ENCODE data around the gene TNS1. TPM values are rescaled to one million over a fixed set of nuclear protein-coding genes. Genes with fewer than 3 reads are reported as not detected.

Gene TNS1
- total and polyA plus RNA-seq, 10 of the 15 experiments (the other 5 are each of a cell fraction or from before 2014, with no cell fraction given), result 0.05 to 0.44 TPM; not detected in 8

DNA sequence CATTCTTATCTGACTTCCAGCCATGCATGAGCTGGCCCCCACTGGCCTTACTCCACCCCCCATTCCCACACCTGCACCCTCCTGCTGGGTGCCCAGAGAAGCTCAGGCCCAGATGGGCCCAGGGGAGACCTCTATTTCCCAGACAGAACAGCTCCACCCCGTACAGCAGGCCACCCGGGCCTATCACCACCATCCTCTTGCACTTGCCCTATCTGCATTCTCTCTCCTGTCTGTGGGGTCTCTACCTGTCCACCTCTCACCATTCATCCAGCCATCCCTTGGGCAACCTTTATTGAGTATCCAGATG is 25.3 kb upstream of the TNS1 start:
- ChIA-PET CTCF (interaction anchor here (1.3 kb wide), 1 partner anchor 34 kb away, joined by 3 read pairs; no protein-coding TSS in a partner anchor), SMC1A (ENCODE audit: uncharacterized antibody, unreplicated experiment) (no interaction called here), RAD21 (ENCODE audit: unreplicated experiment) (no interaction called here), POLR2A (no interaction called here)
- intact Hi-C loops (cut with micrococcal nuclease; ENCODE audit: unreplicated experiment), result no loop called here
- no peak overlapping the region for H2AFZ ChIP-seq (ENCODE audit: control insufficient read depth, low read depth, low read length)
- no peak overlapping the region for H3K9ac ChIP-seq (ENCODE audit: control insufficient read depth, insufficient read depth, low read length)
- H3K27me3 ChIP-seq (replicated peaks in 1 of 2; ENCODE audit: control insufficient read depth in 2 of 2, insufficient read depth in 2 of 2, low read length in 1 of 2), result no peaks in the 10 kb centered on the region; a peak in 2 of 4 replicates
- no TSS peak for BruUV-seq (replicated peaks)
- in situ Hi-C loops (cut with MboI), result no loop called here
- no peaks in the 10 kb centered on the region for H3K36me3 ChIP-seq (ENCODE audit: control insufficient read depth in 2 of 2, insufficient read depth in 2 of 2, low read length in 1 of 2)
- 0% methylated on average over 2 of the region's 2 CpGs for WGBS (ENCODE audit: insufficient coverage, insufficient replicate concordance, low lambda C conversion rate, missing lambda C conversion rate)
- H3K4me3 ChIP-seq, result no peak overlapping the region
- FAIRE-seq (no peak), DNase-seq (ENCODE audit: low read depth, low spot score) (no peak), ATAC-seq (no peak)
- no peaks in the 10 kb centered on the region for H3K79me2 ChIP-seq (ENCODE audit: control insufficient read depth, insufficient read depth, low read length)
- no peak overlapping the region for H3K27ac ChIP-seq (ENCODE audit: control insufficient read depth, insufficient read depth)
- H3K9me3 ChIP-seq (replicated peaks; ENCODE audit: control insufficient read depth, insufficient read depth, low read length), result no peaks in the 10 kb centered on the region
- no peak overlapping the region for H3K4me2 ChIP-seq (ENCODE audit: control insufficient read depth, insufficient read depth)
- H3K4me1 ChIP-seq (ENCODE audit: control insufficient read depth, insufficient read depth, low read length), result no peaks in the 10 kb centered on the region
- TF ChIP-seq RAD51 (IDR thresholded peaks at IDR 0.05), result no peak
- TF ChIP-seq MYB (IDR thresholded peaks at IDR 0.05; ENCODE audit: borderline replicate concordance, low read depth, low read length), result no peak
- TF ChIP-seq, protein P1, sequence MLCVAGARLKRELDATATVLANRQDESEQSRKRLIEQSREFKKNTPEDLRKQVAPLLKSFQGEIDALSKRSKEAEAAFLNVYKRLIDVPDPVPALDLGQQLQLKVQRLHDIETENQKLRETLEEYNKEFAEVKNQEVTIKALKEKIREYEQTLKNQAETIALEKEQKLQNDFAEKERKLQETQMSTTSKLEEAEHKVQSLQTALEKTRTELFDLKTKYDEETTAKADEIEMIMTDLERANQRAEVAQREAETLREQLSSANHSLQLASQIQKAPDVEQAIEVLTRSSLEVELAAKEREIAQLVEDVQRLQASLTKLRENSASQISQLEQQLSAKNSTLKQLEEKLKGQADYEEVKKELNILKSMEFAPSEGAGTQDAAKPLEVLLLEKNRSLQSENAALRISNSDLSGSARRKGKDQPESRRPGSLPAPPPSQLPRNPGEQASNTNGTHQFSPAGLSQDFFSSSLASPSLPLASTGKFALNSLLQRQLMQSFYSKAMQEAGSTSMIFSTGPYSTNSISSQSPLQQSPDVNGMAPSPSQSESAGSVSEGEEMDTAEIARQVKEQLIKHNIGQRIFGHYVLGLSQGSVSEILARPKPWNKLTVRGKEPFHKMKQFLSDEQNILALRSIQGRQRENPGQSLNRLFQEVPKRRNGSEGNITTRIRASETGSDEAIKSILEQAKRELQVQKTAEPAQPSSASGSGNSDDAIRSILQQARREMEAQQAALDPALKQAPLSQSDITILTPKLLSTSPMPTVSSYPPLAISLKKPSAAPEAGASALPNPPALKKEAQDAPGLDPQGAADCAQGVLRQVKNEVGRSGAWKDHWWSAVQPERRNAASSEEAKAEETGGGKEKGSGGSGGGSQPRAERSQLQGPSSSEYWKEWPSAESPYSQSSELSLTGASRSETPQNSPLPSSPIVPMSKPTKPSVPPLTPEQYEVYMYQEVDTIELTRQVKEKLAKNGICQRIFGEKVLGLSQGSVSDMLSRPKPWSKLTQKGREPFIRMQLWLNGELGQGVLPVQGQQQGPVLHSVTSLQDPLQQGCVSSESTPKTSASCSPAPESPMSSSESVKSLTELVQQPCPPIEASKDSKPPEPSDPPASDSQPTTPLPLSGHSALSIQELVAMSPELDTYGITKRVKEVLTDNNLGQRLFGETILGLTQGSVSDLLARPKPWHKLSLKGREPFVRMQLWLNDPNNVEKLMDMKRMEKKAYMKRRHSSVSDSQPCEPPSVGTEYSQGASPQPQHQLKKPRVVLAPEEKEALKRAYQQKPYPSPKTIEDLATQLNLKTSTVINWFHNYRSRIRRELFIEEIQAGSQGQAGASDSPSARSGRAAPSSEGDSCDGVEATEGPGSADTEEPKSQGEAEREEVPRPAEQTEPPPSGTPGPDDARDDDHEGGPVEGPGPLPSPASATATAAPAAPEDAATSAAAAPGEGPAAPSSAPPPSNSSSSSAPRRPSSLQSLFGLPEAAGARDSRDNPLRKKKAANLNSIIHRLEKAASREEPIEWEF (IDR thresholded peaks at IDR 0.05; ENCODE audit: insufficient replicate concordance, low read depth, low read length), result no peak
- TF ChIP-seq, protein P2, sequence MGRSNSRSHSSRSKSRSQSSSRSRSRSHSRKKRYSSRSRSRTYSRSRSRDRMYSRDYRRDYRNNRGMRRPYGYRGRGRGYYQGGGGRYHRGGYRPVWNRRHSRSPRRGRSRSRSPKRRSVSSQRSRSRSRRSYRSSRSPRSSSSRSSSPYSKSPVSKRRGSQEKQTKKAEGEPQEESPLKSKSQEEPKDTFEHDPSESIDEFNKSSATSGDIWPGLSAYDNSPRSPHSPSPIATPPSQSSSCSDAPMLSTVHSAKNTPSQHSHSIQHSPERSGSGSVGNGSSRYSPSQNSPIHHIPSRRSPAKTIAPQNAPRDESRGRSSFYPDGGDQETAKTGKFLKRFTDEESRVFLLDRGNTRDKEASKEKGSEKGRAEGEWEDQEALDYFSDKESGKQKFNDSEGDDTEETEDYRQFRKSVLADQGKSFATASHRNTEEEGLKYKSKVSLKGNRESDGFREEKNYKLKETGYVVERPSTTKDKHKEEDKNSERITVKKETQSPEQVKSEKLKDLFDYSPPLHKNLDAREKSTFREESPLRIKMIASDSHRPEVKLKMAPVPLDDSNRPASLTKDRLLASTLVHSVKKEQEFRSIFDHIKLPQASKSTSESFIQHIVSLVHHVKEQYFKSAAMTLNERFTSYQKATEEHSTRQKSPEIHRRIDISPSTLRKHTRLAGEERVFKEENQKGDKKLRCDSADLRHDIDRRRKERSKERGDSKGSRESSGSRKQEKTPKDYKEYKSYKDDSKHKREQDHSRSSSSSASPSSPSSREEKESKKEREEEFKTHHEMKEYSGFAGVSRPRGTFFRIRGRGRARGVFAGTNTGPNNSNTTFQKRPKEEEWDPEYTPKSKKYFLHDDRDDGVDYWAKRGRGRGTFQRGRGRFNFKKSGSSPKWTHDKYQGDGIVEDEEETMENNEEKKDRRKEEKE (IDR thresholded peaks at IDR 0.05), result no peak
- H4K20me1 ChIP-seq (ENCODE audit: control insufficient read depth, insufficient read depth), result no peaks in the 10 kb centered on the region
